B cell (primary cell): ENCODE results near the gene CTNNA2. TPM values are rescaled to one million over a fixed set of nuclear protein-coding genes. Genes with fewer than 3 reads are reported as not detected.

Experiments
- ATAC-seq: fragments of 200-7000 bp; cut with Tn5 transposase; one replicate; pipeline ENCODE4 v1.10.0; 2021; ENCODE audit warnings: low read depth, mild to moderate bottlenecking, moderate number of reproducible peaks, moderate library complexity
- CTCF ChIA-PET: fragments of 350-600 bp; sonication (Branson Sonifier 250); formaldehyde crosslinking; loops from one replicate; lab custom pipeline; 2021; ENCODE audit warnings: antibody characterized with exemption, inconsistent platforms; lab: Charles Lee
- POLR2A ChIA-PET: fragments of 350-600 bp; sonication (Branson Sonifier 250); formaldehyde crosslinking; loops from one replicate; lab custom pipeline; 2021; ENCODE audit warnings: antibody characterized with exemption; lab: Charles Lee
- DNase-seq: peaks from one replicate; pipeline ENCODE4 v3.0.0; 2013
- H2AFZ ChIP-seq: 2 replicates; pipeline ENCODE4 v1.6.1; 2012; ENCODE audit warnings: mild to moderate bottlenecking, low read depth, low read length; ENCODE audit not compliant: insufficient read depth, poor library complexity, severe bottlenecking
- H3K27ac ChIP-seq, 2 donors: 1 replicate in 1 of 2; 2 replicates in 1 of 2; pipeline ENCODE4 v1.5.1; 2012 to 2013; ENCODE audit warnings: low read length in 2 of 2, mild to moderate bottlenecking in 2 of 2, moderate library complexity in 1 of 2
- H3K27me3 ChIP-seq, 4 experiments: fragments of 200-600 bp in 1 of 4; sonication (generic) in 1 of 4; replicated peaks in 1 of 4; 1 replicate in 2 of 4; 2 replicates in 2 of 4; pipeline versions ENCODE4 v1.6.1 to v1.7.0; 2013 to 2016; ENCODE audit warnings: low read length in 3 of 4, mild to moderate bottlenecking in 2 of 4, mixed read lengths in 1 of 4, moderate library complexity in 1 of 4; ENCODE audit not compliant: insufficient read depth in 4 of 4, control insufficient read depth in 3 of 4; ENCODE audit errors: control extremely low read depth in 1 of 4
- H3K36me3 ChIP-seq, 2 experiments: replicated peaks in 1 of 2; 1 replicate in 1 of 2; 2 replicates in 1 of 2; pipeline versions ENCODE4 v1.6.1 to v1.7.1; 2013; ENCODE audit warnings: low read length in 1 of 2; ENCODE audit not compliant: insufficient read depth in 2 of 2, control insufficient read depth in 1 of 2; ENCODE audit errors: control extremely low read depth in 1 of 2, extremely low read depth in 1 of 2
- H3K4me1 ChIP-seq, 2 donors: fragments of 200-600 bp in 1 of 2; sonication (generic) in 1 of 2; 1 replicate in 1 of 2; 2 replicates in 1 of 2; pipeline versions ENCODE4 v1.5.1 to v1.6.1; 2013 to 2017; ENCODE audit warnings: low read length in 2 of 2; ENCODE audit not compliant: control insufficient read depth in 2 of 2, insufficient read depth in 2 of 2
- H3K4me2 ChIP-seq: replicated peaks from 2 replicates; pipeline ENCODE3; 2012; ENCODE audit warnings: mild to moderate bottlenecking, low read depth, low read length; ENCODE audit not compliant: poor library complexity, severe bottlenecking
- H3K4me3 ChIP-seq, 5 experiments: fragments of 200-600 bp in 1 of 5; sonication (generic) in 1 of 5; 1 replicate in 3 of 5; 2 replicates in 2 of 5; pipeline versions ENCODE4 v1.5.1 to v1.7.0; 2011 to 2016; ENCODE audit warnings: low read length in 4 of 5, mild to moderate bottlenecking in 4 of 5, low read depth in 2 of 5, control low read depth in 1 of 5, moderate library complexity in 1 of 5; ENCODE audit not compliant: insufficient read depth in 1 of 5; ENCODE audit errors: control extremely low read depth in 1 of 5, extremely low read depth in 1 of 5
- H3K79me2 ChIP-seq: fragments of 200-600 bp; sonication (generic); one replicate; pipeline ENCODE4 v1.6.0; 2016; ENCODE audit warnings: low read length; ENCODE audit not compliant: control insufficient read depth, insufficient read depth
- H3K9ac ChIP-seq: fragments of 200-600 bp; sonication (generic); 2 replicates; pipeline ENCODE4 v1.6.1; 2017; ENCODE audit warnings: mild to moderate bottlenecking, low read length, moderate library complexity
- H3K9me3 ChIP-seq, 3 donors: one replicate each; pipeline versions ENCODE4 v1.6.1 to v1.7.1; 2013; ENCODE audit warnings: low read length in 2 of 3; ENCODE audit not compliant: control insufficient read depth in 2 of 3, insufficient read depth in 1 of 3; ENCODE audit errors: control extremely low read depth in 1 of 3
- H4K20me1 ChIP-seq: 2 replicates; pipeline ENCODE4 v1.6.0; 2012; ENCODE audit warnings: mild to moderate bottlenecking, low read length; ENCODE audit not compliant: insufficient read depth, control insufficient read depth, poor library complexity, severe bottlenecking
- H3K27ac Mint-ChIP-seq: one replicate; pipeline ENCODE4 v1.8.0; 2021; ENCODE audit warnings: mixed read lengths
- H3K27me3 Mint-ChIP-seq: one replicate; pipeline ENCODE4 v1.8.0; 2021; ENCODE audit warnings: mixed read lengths
- H3K4me1 Mint-ChIP-seq: one replicate; pipeline ENCODE4 v1.8.0; 2021; ENCODE audit warnings: mixed read lengths
- H3K4me3 Mint-ChIP-seq: one replicate; pipeline ENCODE4 v1.8.0; 2021; ENCODE audit warnings: mixed read lengths
- H3K9me3 Mint-ChIP-seq: one replicate; pipeline ENCODE4 v1.8.0; 2022; ENCODE audit warnings: mixed read lengths; ENCODE audit not compliant: insufficient read depth
- CTCF ChIP-seq: fragments of 200-600 bp; IDR thresholded peaks from one replicate; pipeline ENCODE4 v1.8.0; 2022; ENCODE audit warnings: antibody characterized with exemption, mild to moderate bottlenecking
- EZH2 ChIP-seq: IDR thresholded peaks from 2 replicates; pipeline ENCODE4 v1.6.1; 2012; ENCODE audit warnings: borderline replicate concordance, low read depth, mild to moderate bottlenecking, moderate library complexity, low read length; ENCODE audit not compliant: insufficient read depth, poor library complexity, severe bottlenecking
- WGBS: methylation state at CpG from one replicate; pipeline ENCODE4 v1.1.5; 2013; ENCODE audit warnings: missing lambda C conversion rate; ENCODE audit not compliant: insufficient coverage; 5-methylcytosine and 5-hydroxymethylcytosine counted together
- intact Hi-C: fragments of 100-400 bp; cut with micrococcal nuclease; formaldehyde crosslinking; loops from one replicate; pipeline ENCODE4 v1.10.0; 2022
- polyA plus RNA-seq: library from polyadenylated mRNA; depleted of rRNA; stranded (reverse); fragments of >200 nt; gene quantifications from 2 replicates; pipeline ENCODE4 v1.2.3, GENCODE V29; 2012
- total RNA-seq, 2 donors: library from RNA; stranded (reverse); fragments of 120-200 nt in 1 of 2; gene quantifications; 1 replicate in 1 of 2; 2 replicates in 1 of 2; pipeline versions ENCODE4 v1.2.3 to v1.2.4, GENCODE V29; 2013 to 2022

The CTNNA2 gene
- total and polyA plus RNA-seq, 2 donors (not counting 1 experiment from before 2014, with no cell fraction given), result not detected

GRCh38 chr2:79670198-79670597 lies 157.3 kb downstream of the CTNNA2 start:
- Histone ChIP-seq H3K4me1 (no peaks in the 10 kb centered on the region), H4K20me1 (no peaks in the 10 kb centered on the region), H3K36me3 (no peaks in the 10 kb centered on the region), H2AFZ (no peak overlapping the region), H3K4me2 (no peak overlapping the region), H3K9me3 (peaks cover 0 to 12% (median 0%) of the 10 kb centered on the region in 3 donors), H3K9ac (no peak overlapping the region), H3K4me3 (no peak overlapping the region), H3K27ac (no peak overlapping the region), H3K27me3 (no peaks in the 10 kb centered on the region), H3K79me2 (no peaks in the 10 kb centered on the region)
- ChIA-PET POLR2A (no interaction called here), CTCF (no interaction called here)
- H3K27ac Mint-ChIP-seq, result no peak overlapping the region
- peaks cover 2% of the 10 kb centered on the region for H3K9me3 Mint-ChIP-seq
- ATAC-seq, result no peak
- H3K4me3 Mint-ChIP-seq, result no peak overlapping the region
- no peak for TF ChIP-seq EZH2
- TF ChIP-seq CTCF, result no peak
- WGBS, result 81% methylated on average over 7 of the region's 11 CpGs
- intact Hi-C loops, result no loop called here
- H3K27me3 Mint-ChIP-seq, result no peaks in the 10 kb centered on the region
- DNase-seq, result no peak
- H3K4me1 Mint-ChIP-seq, result no peaks in the 10 kb centered on the region

GRCh38 chr2:79686884-79687283 lies 174.0 kb downstream of the CTNNA2 start:
- no peaks in the 10 kb centered on the region for H3K27me3 Mint-ChIP-seq
- Histone ChIP-seq H3K79me2 (no peaks in the 10 kb centered on the region), H3K36me3 (no peaks in the 10 kb centered on the region), H4K20me1 (no peaks in the 10 kb centered on the region), H3K4me3 (no peak overlapping the region), H3K9ac (no peak overlapping the region), H3K4me1 (no peaks in the 10 kb centered on the region), H3K9me3 (no peaks in the 10 kb centered on the region), H3K27ac (no peak overlapping the region), H2AFZ (no peak overlapping the region), H3K4me2 (no peak overlapping the region), H3K27me3 (no peaks in the 10 kb centered on the region)
- no peak overlapping the region for H3K4me3 Mint-ChIP-seq
- ATAC-seq (no peak), DNase-seq (no peak)
- WGBS, result no CpG with 5 or more reads among the region's 1 CpG
- ChIA-PET CTCF (no interaction called here), POLR2A (no interaction called here)
- intact Hi-C loops, result no loop called here
- TF ChIP-seq EZH2 (no peak), CTCF (no peak)
- no peaks in the 10 kb centered on the region for H3K4me1 Mint-ChIP-seq
- H3K9me3 Mint-ChIP-seq, result peaks cover 1% of the 10 kb centered on the region
- H3K27ac Mint-ChIP-seq, result no peak overlapping the region
